Liver (tissue), 9 donors: ENCODE data around the gene CREM. TPM values are rescaled to one million over a fixed set of nuclear protein-coding genes. Genes with fewer than 3 reads are reported as not detected.

Experiments
- DNase-seq: peaks from one replicate; pipeline ENCODE4 v3.0.0-alpha.2; 2017; ENCODE audit warnings: low spot score
- H3K27ac ChIP-seq, 2 donors: one replicate each; pipeline ENCODE4 v1.7.0; 2013; ENCODE audit warnings: inconsistent platforms in 2 of 2, low read length in 2 of 2, control low read depth in 1 of 2, low read depth in 1 of 2, mild to moderate bottlenecking in 1 of 2
- H3K27me3 ChIP-seq, 4 donors: one replicate each; pipeline versions ENCODE4 v1.6.1 to v1.7.0; 2013; ENCODE audit warnings: low read length in 3 of 4, inconsistent platforms in 1 of 4, mild to moderate bottlenecking in 1 of 4, moderate library complexity in 1 of 4; ENCODE audit not compliant: control insufficient read depth in 4 of 4, insufficient read depth in 4 of 4
- H3K36me3 ChIP-seq, 4 donors: one replicate each; pipeline versions ENCODE4 v1.6.1 to v1.7.0; 2013; ENCODE audit warnings: low read length in 3 of 4, mild to moderate bottlenecking in 3 of 4, low read depth in 1 of 4, moderate library complexity in 1 of 4; ENCODE audit not compliant: control insufficient read depth in 4 of 4, insufficient read depth in 3 of 4
- H3K4me1 ChIP-seq, 4 donors: one replicate each; pipeline versions ENCODE4 v1.6.1 to v1.7.0; 2013; ENCODE audit warnings: low read length in 3 of 4, mild to moderate bottlenecking in 3 of 4, moderate library complexity in 1 of 4; ENCODE audit not compliant: control insufficient read depth in 4 of 4, insufficient read depth in 4 of 4
- H3K4me3 ChIP-seq, 3 donors: one replicate each; pipeline versions ENCODE4 v1.6.1 to v1.7.0; 2013; ENCODE audit warnings: low read length in 3 of 3, control low read depth in 1 of 3, low read depth in 1 of 3, mild to moderate bottlenecking in 1 of 3
- H3K9ac ChIP-seq, 2 donors: one replicate each; pipeline ENCODE4 v1.7.0; 2013; ENCODE audit warnings: low read length in 2 of 2, mild to moderate bottlenecking in 2 of 2, moderate library complexity in 2 of 2, control low read depth in 1 of 2, low read depth in 1 of 2
- H3K9me3 ChIP-seq, 4 donors: one replicate each; pipeline versions ENCODE4 v1.6.1 to v1.7.0; 2013; ENCODE audit warnings: low read length in 3 of 4; ENCODE audit not compliant: control insufficient read depth in 4 of 4
- GABPA ChIP-seq, 2 donors: IDR thresholded peaks in 1 of 2; conservative IDR thresholded peaks in 1 of 2; 2 replicates each; pipeline ENCODE4 v1.6.1; 2016; ENCODE audit warnings: antibody characterized with exemption in 2 of 2, mild to moderate bottlenecking in 1 of 2, moderate library complexity in 1 of 2
- HNF4A ChIP-seq, 2 donors: conservative IDR thresholded peaks; 2 replicates each; pipeline ENCODE4 v1.6.1; 2016; ENCODE audit warnings: antibody characterized with exemption in 2 of 2, mild to moderate bottlenecking in 2 of 2
- HNF4G ChIP-seq: IDR thresholded peaks from 2 replicates; pipeline ENCODE4 v1.6.1; 2016; ENCODE audit warnings: antibody characterized with exemption
- JUND ChIP-seq, 2 donors: IDR thresholded peaks; 2 replicates each; pipeline ENCODE4 v1.6.1; 2016; ENCODE audit warnings: antibody characterized with exemption in 2 of 2
- RAD21 ChIP-seq, 2 donors: IDR thresholded peaks; 2 replicates each; pipeline ENCODE4 v1.6.1; 2016; ENCODE audit warnings: antibody characterized with exemption in 2 of 2, mild to moderate bottlenecking in 2 of 2
- RXRA ChIP-seq, 2 donors: IDR thresholded peaks; 2 replicates each; pipeline ENCODE4 v1.6.1; 2017 to 2018; ENCODE audit warnings: antibody characterized with exemption in 2 of 2, mild to moderate bottlenecking in 1 of 2
- SP1 ChIP-seq: IDR thresholded peaks from 2 replicates; pipeline ENCODE4 v1.6.1; 2018; ENCODE audit warnings: antibody characterized with exemption, mild to moderate bottlenecking
- TAF1 ChIP-seq: conservative IDR thresholded peaks from 2 replicates; pipeline ENCODE4 v1.6.1; 2016; ENCODE audit warnings: antibody characterized with exemption, mild to moderate bottlenecking
- YY1 ChIP-seq: IDR thresholded peaks from 2 replicates; pipeline ENCODE4 v1.6.1; 2016; ENCODE audit warnings: antibody characterized with exemption, mild to moderate bottlenecking
- WGBS: extraction: QIAGEN DNeasy Blood & Tissue Kit; methylation state at CpG from one replicate; pipeline ENCODE4 v1.1.7; 2013; 5-methylcytosine and 5-hydroxymethylcytosine counted together
- polyA plus RNA-seq, 2 donors: library from polyadenylated mRNA; stranded (reverse) in 1 of 2; unstranded in 1 of 2; fragments of 200-250 nt in 1 of 2; fragments of >200 nt in 1 of 2; fragmentation: Nextera tagmentation in 1 of 2; extraction: Ambion mirVana in 1 of 2; gene quantifications; one replicate each; pipeline versions ENCODE4 v1.2.1 to v1.2.3, GENCODE V29; 2013 to 2015
- total RNA-seq, 2 donors: library from RNA; depleted of rRNA; stranded (reverse); fragments of >200 nt; gene quantifications; one replicate each; pipeline ENCODE4 v1.2.3, GENCODE V29; 2014
- TF ChIP-seq, protein P1 (sequence below): IDR thresholded peaks from 2 replicates; pipeline ENCODE4 v1.6.1; 2016; ENCODE audit warnings: antibody characterized with exemption, mild to moderate bottlenecking
- TF ChIP-seq, protein P2 (sequence below): IDR thresholded peaks from 2 replicates; pipeline ENCODE4 v1.6.1; 2016; ENCODE audit warnings: antibody characterized with exemption
- TF ChIP-seq, protein P3 (sequence below): fragments of 150-350 bp; IDR thresholded peaks from 2 replicates; pipeline ENCODE4 v1.5.1; 2017; ENCODE audit warnings: improper control_type of control experiment, low read depth, low read length; ENCODE audit not compliant: missing input control
- TF ChIP-seq, protein P4 (sequence below): IDR thresholded peaks from 2 replicates; pipeline ENCODE4 v1.6.1; 2016; ENCODE audit warnings: antibody characterized with exemption
- TF ChIP-seq, protein P5 (sequence below): IDR thresholded peaks from 2 replicates; pipeline ENCODE4 v1.6.1; 2016; ENCODE audit warnings: antibody characterized with exemption
- donor health status: healthy.
- donor health status: healthy.
- donor health status: healthy.
- donor health status: healthy.
- donor health status: healthy.

Gene CREM
- total and polyA plus RNA-seq, 4 donors: 14.8 to 25.5 (median 22.2) TPM

DNA sequence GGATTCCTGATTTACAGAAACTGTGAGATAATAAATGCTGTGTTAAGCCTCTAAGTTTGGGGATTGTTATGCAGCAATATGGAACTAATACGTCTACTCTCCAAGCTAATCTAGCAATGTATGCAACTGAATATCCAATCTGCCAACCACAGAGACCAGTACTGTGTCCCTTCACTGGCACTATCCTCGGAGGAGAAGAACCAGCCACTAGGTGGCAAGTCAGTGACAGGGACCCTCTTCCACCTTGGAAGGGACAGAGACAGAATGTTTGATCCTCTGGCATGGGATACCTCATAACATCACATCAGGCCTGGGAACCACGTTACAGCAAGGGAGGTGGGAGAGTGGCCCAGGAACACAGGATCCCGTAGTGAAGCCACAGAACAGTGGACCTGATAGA lies 96.4 kb downstream of the CREM start:
- H3K9me3 ChIP-seq: no peaks in the 10 kb centered on the region
- H3K4me1 ChIP-seq: peaks cover 4 to 27% (median 25%) of the 10 kb centered on the region in 4 donors
- no peak overlapping the region for H3K27ac ChIP-seq
- H3K4me3 ChIP-seq: no peak overlapping the region
- H3K36me3 ChIP-seq: no peaks in the 10 kb centered on the region
- 91% methylated on average over 4 of the region's 4 CpGs for WGBS
- H3K9ac ChIP-seq: no peak overlapping the region
- TF ChIP-seq JUND (IDR thresholded peaks at IDR 0.05) (no peak), YY1 (no peak), GABPA (IDR thresholded peaks at IDR 0.05 in 1 of 2, conservative IDR thresholded peaks at IDR 0.05 in 1 of 2) (no peak), HNF4G (no peak), RAD21 (IDR thresholded peaks at IDR 0.05) (no peak), TAF1 (no peak)
- TF ChIP-seq, protein P1, sequence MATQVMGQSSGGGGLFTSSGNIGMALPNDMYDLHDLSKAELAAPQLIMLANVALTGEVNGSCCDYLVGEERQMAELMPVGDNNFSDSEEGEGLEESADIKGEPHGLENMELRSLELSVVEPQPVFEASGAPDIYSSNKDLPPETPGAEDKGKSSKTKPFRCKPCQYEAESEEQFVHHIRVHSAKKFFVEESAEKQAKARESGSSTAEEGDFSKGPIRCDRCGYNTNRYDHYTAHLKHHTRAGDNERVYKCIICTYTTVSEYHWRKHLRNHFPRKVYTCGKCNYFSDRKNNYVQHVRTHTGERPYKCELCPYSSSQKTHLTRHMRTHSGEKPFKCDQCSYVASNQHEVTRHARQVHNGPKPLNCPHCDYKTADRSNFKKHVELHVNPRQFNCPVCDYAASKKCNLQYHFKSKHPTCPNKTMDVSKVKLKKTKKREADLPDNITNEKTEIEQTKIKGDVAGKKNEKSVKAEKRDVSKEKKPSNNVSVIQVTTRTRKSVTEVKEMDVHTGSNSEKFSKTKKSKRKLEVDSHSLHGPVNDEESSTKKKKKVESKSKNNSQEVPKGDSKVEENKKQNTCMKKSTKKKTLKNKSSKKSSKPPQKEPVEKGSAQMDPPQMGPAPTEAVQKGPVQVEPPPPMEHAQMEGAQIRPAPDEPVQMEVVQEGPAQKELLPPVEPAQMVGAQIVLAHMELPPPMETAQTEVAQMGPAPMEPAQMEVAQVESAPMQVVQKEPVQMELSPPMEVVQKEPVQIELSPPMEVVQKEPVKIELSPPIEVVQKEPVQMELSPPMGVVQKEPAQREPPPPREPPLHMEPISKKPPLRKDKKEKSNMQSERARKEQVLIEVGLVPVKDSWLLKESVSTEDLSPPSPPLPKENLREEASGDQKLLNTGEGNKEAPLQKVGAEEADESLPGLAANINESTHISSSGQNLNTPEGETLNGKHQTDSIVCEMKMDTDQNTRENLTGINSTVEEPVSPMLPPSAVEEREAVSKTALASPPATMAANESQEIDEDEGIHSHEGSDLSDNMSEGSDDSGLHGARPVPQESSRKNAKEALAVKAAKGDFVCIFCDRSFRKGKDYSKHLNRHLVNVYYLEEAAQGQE: no peak
- TF ChIP-seq, protein P2, sequence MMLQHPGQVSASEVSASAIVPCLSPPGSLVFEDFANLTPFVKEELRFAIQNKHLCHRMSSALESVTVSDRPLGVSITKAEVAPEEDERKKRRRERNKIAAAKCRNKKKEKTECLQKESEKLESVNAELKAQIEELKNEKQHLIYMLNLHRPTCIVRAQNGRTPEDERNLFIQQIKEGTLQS: no peak
- TF ChIP-seq, protein P3, sequence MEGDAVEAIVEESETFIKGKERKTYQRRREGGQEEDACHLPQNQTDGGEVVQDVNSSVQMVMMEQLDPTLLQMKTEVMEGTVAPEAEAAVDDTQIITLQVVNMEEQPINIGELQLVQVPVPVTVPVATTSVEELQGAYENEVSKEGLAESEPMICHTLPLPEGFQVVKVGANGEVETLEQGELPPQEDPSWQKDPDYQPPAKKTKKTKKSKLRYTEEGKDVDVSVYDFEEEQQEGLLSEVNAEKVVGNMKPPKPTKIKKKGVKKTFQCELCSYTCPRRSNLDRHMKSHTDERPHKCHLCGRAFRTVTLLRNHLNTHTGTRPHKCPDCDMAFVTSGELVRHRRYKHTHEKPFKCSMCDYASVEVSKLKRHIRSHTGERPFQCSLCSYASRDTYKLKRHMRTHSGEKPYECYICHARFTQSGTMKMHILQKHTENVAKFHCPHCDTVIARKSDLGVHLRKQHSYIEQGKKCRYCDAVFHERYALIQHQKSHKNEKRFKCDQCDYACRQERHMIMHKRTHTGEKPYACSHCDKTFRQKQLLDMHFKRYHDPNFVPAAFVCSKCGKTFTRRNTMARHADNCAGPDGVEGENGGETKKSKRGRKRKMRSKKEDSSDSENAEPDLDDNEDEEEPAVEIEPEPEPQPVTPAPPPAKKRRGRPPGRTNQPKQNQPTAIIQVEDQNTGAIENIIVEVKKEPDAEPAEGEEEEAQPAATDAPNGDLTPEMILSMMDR: no peak
- TF ChIP-seq, protein P4, sequence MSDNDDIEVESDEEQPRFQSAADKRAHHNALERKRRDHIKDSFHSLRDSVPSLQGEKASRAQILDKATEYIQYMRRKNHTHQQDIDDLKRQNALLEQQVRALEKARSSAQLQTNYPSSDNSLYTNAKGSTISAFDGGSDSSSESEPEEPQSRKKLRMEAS: no peak
- no peak for DNase-seq
- H3K27me3 ChIP-seq: no peaks in the 10 kb centered on the region

DNA sequence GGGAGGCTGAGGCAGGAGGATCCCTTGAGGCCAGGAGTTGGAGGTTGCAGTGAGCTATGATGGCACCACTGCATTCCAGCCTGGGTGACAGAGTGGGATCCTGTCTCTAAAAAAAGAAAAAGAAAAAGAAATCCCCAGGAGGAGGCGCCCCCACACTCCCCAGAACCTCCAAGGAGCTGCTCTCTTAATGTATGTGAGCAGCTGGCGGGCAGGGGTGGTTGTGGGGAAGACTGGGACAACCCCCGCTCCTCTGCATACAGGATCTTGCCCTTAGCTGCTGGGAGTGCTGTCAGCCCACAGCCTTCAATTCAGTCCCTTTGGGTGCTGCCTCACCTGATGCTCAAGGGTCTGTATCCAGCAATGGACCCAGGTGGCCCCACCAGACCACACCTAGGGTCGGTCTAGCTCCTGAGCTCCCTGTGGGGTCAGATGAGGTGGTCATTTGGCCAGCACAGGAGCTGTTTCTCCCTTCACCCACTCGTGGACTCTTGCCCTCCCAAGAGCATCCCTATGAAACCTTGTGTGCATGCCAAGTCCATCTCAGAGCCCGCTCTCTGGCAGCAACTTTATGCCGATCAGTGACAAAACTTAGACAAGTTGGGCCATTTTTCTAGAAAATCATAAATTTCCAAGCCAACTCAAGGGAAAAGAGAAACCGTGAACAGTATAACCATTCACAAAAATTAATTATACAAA lies 97.5 kb downstream of the CREM start:
- no peak overlapping the region for H3K9ac ChIP-seq
- H3K27ac ChIP-seq: no peak overlapping the region
- TF ChIP-seq YY1 (no peak), RXRA (IDR thresholded peaks at IDR 0.05) (peak; percentile 26 to 67), RAD21 (IDR thresholded peaks at IDR 0.05) (peak in 1 of 2 donors; percentile 27), SP1 (peak; percentile 34), HNF4A (conservative IDR thresholded peaks at IDR 0.05) (peak; percentile 76 to 90), HNF4G (peak; percentile 60)
- TF ChIP-seq, protein P5, sequence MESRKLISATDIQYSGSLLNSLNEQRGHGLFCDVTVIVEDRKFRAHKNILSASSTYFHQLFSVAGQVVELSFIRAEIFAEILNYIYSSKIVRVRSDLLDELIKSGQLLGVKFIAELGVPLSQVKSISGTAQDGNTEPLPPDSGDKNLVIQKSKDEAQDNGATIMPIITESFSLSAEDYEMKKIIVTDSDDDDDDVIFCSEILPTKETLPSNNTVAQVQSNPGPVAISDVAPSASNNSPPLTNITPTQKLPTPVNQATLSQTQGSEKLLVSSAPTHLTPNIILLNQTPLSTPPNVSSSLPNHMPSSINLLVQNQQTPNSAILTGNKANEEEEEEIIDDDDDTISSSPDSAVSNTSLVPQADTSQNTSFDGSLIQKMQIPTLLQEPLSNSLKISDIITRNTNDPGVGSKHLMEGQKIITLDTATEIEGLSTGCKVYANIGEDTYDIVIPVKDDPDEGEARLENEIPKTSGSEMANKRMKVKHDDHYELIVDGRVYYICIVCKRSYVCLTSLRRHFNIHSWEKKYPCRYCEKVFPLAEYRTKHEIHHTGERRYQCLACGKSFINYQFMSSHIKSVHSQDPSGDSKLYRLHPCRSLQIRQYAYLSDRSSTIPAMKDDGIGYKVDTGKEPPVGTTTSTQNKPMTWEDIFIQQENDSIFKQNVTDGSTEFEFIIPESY: no peak
- DNase-seq: no peak
- no peak overlapping the region for H3K4me3 ChIP-seq
- WGBS: 60% methylated on average over 8 of the region's 8 CpGs
- H3K4me1 ChIP-seq: peaks cover 4 to 20% (median 19%) of the 10 kb centered on the region in 4 donors
- H3K36me3 ChIP-seq: no peaks in the 10 kb centered on the region
- no peaks in the 10 kb centered on the region for H3K9me3 ChIP-seq
- H3K27me3 ChIP-seq: no peaks in the 10 kb centered on the region
